ENCODE data around the gene TIMP2. TPM values are rescaled to one million over a fixed set of nuclear protein-coding genes. Genes with fewer than 3 reads are reported as not detected.

The TIMP2 gene
- total and polyA plus RNA-seq, 2 experiments from 2014 or later: 20.9 to 63.3 TPM

- H3K4me1 ChIP-seq (ENCODE audit: insufficient read depth): no peaks in the 10 kb centered on the region
- no peaks in the 10 kb centered on the region for H3K27me3 ChIP-seq
- H3K4me3 ChIP-seq: no peak overlapping the region
- no peak overlapping the region for H2AFZ ChIP-seq
- H3K27ac ChIP-seq: no peak overlapping the region
- no peaks in the 10 kb centered on the region for H3K9me2 ChIP-seq (replicated peaks; ENCODE audit: insufficient read depth)
- WGBS (ENCODE audit: low lambda C conversion rate, missing lambda C conversion rate): 96% methylated on average over 6 of the region's 6 CpGs
- DNase-seq (ENCODE audit: low spot score): no peak
- H4K20me1 ChIP-seq (ENCODE audit: insufficient read depth, poor library complexity, severe bottlenecking): no peaks in the 10 kb centered on the region
- no peaks in the 10 kb centered on the region for H3K36me3 ChIP-seq (replicated peaks; ENCODE audit: insufficient read depth, low read depth)
- no peaks in the 10 kb centered on the region for H3K9me3 ChIP-seq (ENCODE audit: low read depth)
- TF ChIP-seq EZH2phosphoT487 (IDR thresholded peaks at IDR 0.05; ENCODE audit: low read depth, severe bottlenecking, unreplicated experiment): no peak
- TF ChIP-seq CTCF (IDR thresholded peaks at IDR 0.05; ENCODE audit: poor library complexity): no peak
- TF ChIP-seq EZH2 (IDR thresholded peaks at IDR 0.05; ENCODE audit: borderline replicate concordance): no peak
- no peaks in the 10 kb centered on the region for H3K79me2 ChIP-seq
- no peak overlapping the region for H3K4me2 ChIP-seq
Measured at GRCh38 chr17:78817123-78817522, 108.1 kb downstream of the TIMP2 start.

- H3K4me3 ChIP-seq: no peak overlapping the region
- H3K4me2 ChIP-seq: no peak overlapping the region
- H3K27me3 ChIP-seq: no peaks in the 10 kb centered on the region
- no peaks in the 10 kb centered on the region for H3K79me2 ChIP-seq
- H2AFZ ChIP-seq: no peak overlapping the region
- DNase-seq (ENCODE audit: low spot score): no peak
- 97% methylated on average over 7 of the region's 7 CpGs for WGBS (ENCODE audit: low lambda C conversion rate, missing lambda C conversion rate)
- no peaks in the 10 kb centered on the region for H3K9me3 ChIP-seq (ENCODE audit: low read depth)
- H3K4me1 ChIP-seq (ENCODE audit: insufficient read depth): no peaks in the 10 kb centered on the region
- TF ChIP-seq EZH2phosphoT487 (IDR thresholded peaks at IDR 0.05; ENCODE audit: low read depth, severe bottlenecking, unreplicated experiment) (no peak), CTCF (IDR thresholded peaks at IDR 0.05; ENCODE audit: poor library complexity) (no peak), EZH2 (IDR thresholded peaks at IDR 0.05; ENCODE audit: borderline replicate concordance) (no peak)
- no peaks in the 10 kb centered on the region for H4K20me1 ChIP-seq (ENCODE audit: insufficient read depth, poor library complexity, severe bottlenecking)
- H3K36me3 ChIP-seq (replicated peaks; ENCODE audit: insufficient read depth, low read depth): no peaks in the 10 kb centered on the region
- H3K9me2 ChIP-seq (replicated peaks; ENCODE audit: insufficient read depth): no peaks in the 10 kb centered on the region
- H3K27ac ChIP-seq: no peak overlapping the region
Measured at GRCh38 chr17:78815696-78816095, 109.5 kb downstream of the TIMP2 start.

- 91% methylated on average over 8 of the region's 8 CpGs for WGBS (ENCODE audit: low lambda C conversion rate, missing lambda C conversion rate)
- DNase-seq (ENCODE audit: low spot score): no peak
- Histone ChIP-seq H3K36me3 (replicated peaks; ENCODE audit: insufficient read depth, low read depth) (peaks cover 4% of the 10 kb centered on the region), H3K27ac (no peak overlapping the region), H4K20me1 (ENCODE audit: insufficient read depth, poor library complexity, severe bottlenecking) (no peaks in the 10 kb centered on the region), H3K9me3 (ENCODE audit: low read depth) (no peaks in the 10 kb centered on the region), H3K79me2 (no peaks in the 10 kb centered on the region), H2AFZ (no peak overlapping the region), H3K4me1 (ENCODE audit: insufficient read depth) (no peaks in the 10 kb centered on the region), H3K9me2 (replicated peaks; ENCODE audit: insufficient read depth) (no peaks in the 10 kb centered on the region), H3K4me2 (no peak overlapping the region), H3K4me3 (no peak overlapping the region), H3K27me3 (no peaks in the 10 kb centered on the region)
- TF ChIP-seq EZH2 (IDR thresholded peaks at IDR 0.05; ENCODE audit: borderline replicate concordance): no peak
- no peak for TF ChIP-seq EZH2phosphoT487 (IDR thresholded peaks at IDR 0.05; ENCODE audit: low read depth, severe bottlenecking, unreplicated experiment)
- no peak for TF ChIP-seq CTCF (IDR thresholded peaks at IDR 0.05; ENCODE audit: poor library complexity)
Measured at GRCh38 chr17:78812855-78813254, 112.3 kb downstream of the TIMP2 start.

- WGBS (ENCODE audit: low lambda C conversion rate, missing lambda C conversion rate): 91% methylated on average over 4 of the region's 4 CpGs
Measured at GRCh38 chr17:78808163-78808562, 117.0 kb downstream of the TIMP2 start.

More at GRCh38 chr17:78808163-78808562, 117.0 kb downstream of the TIMP2 start:
- no peaks in the 10 kb centered on the region for H4K20me1 ChIP-seq (ENCODE audit: insufficient read depth, poor library complexity, severe bottlenecking)
- no peaks in the 10 kb centered on the region for H3K27me3 ChIP-seq
- no peak overlapping the region for H2AFZ ChIP-seq
- no peak for DNase-seq (ENCODE audit: low spot score)
- H3K27ac ChIP-seq: no peak overlapping the region
- peaks cover 4% of the 10 kb centered on the region for H3K36me3 ChIP-seq (replicated peaks; ENCODE audit: insufficient read depth, low read depth)
- H3K9me3 ChIP-seq (ENCODE audit: low read depth): no peaks in the 10 kb centered on the region
- no peak overlapping the region for H3K4me2 ChIP-seq
- TF ChIP-seq CTCF (IDR thresholded peaks at IDR 0.05; ENCODE audit: poor library complexity): no peak
- H3K4me1 ChIP-seq (ENCODE audit: insufficient read depth): no peaks in the 10 kb centered on the region
- no peaks in the 10 kb centered on the region for H3K9me2 ChIP-seq (replicated peaks; ENCODE audit: insufficient read depth)
- no peaks in the 10 kb centered on the region for H3K79me2 ChIP-seq
- no peak overlapping the region for H3K4me3 ChIP-seq
